KG1 (cell line): ENCODE measurements around the gene LGALS9C.
"Not testable (repeated sequence)": the region's sequence is repeated elsewhere in the genome, so short reads cannot be mapped to it uniquely, and the experiment has no call there.

Experiments
- DNase-seq: peaks from one replicate; lab custom pipeline; 2025; lab: John Stamatoyannopoulos, UW

The LGALS9C gene

GRCh38 chr17:18530405-18530804 lies 53.8 kb downstream of the LGALS9C start:
- not testable (repeated sequence) for DNase-seq

GRCh38 chr17:18542234-18542633 lies 65.6 kb downstream of the LGALS9C start:
- not testable (repeated sequence) for DNase-seq

GRCh38 chr17:18542907-18543306 lies 66.3 kb downstream of the LGALS9C start:
- DNase-seq: not testable (repeated sequence)
